ENCODE data around the gene CFAP73. TPM values are rescaled to one million over a fixed set of nuclear protein-coding genes. Genes with fewer than 3 reads are reported as not detected.

CFAP73 gene
- polyA plus RNA-seq, 3 donors: 0.39 to 0.73 TPM; not detected in 1

DNA sequence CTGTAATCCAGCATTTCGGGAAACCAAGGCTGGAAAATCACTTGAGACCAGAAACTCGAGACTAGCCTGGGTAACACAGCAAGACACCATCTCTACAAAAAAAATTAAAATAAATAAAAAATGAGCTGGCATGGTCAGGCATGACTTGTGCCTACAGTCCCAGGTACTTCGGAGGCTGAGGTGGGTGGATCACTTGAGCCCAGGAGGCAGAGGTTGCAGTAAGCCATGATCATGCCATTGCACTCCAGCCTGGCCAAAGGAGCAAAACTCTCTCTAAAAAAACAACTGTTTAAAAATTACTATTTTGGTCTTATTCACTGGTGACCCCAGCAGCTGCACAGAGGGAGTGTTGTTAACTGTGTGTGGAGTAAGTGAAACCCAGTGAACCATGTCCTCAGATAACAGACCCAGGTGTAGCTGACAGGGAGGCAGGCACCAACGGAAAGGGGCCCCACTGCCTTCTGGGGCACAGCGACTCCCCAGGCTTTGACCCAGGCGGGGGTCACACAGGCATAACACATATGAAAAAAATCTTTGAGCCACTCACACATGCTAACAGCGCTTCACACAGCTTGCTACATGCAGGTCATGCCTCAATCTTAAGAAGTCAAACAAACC is 23.7 kb downstream of the CFAP73 start:
- 82 to 95% (median 94%) methylated on average over 7 of the region's 7 CpGs for WGBS, 3 donors
- no peak overlapping the region for H3K27ac ChIP-seq (ENCODE audit: low read depth, low read length)

DNA sequence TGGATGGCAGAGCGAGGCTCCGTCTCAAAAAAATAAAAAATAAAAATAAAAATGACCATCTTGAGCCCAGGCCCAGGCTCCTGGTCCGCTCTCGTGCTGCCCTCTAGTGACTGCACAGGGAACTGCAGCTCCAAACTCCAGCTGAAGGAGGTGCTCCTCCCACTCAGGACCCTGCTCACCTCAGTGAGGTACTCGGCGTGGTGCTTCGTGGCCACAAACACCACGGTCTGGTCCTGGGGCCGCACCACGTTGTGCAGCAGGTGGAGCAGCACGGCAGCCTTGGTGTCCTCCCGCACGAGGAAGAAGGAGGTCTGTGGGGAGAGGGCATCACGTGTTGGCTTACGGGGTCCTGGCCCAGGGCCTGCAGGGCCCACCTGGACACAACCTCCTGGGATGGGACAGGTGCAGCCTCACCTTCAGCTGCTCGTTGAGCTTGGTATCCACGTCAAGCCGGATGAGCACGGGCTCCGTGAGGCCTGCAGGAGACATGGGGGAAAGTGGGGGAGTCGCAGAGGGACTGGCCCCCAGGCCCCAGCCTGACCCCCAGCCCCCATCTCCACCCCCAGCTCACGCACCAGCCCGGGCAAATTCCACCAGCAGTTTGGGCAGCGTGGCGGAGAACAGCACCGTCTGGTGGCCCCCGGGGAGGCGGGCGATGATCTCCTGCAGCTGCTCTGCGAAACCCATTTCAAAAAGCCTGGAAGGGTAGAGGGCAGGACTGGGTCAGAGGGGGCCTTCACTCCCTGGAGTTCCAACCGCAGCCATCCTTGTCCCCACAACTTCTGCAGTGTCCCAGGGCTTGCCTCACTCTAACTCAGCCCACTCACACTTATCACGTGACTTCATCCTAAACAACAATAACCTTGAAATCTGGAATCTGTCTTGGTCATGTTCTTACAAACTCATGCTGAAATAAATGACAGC is 25.2 kb downstream of the CFAP73 start:
- no peak overlapping the region for H3K27ac ChIP-seq (ENCODE audit: low read depth, low read length)
- WGBS, 3 donors: 55 to 60% (median 57%) methylated on average over 30 to 32 of the region's 32 CpGs

DNA sequence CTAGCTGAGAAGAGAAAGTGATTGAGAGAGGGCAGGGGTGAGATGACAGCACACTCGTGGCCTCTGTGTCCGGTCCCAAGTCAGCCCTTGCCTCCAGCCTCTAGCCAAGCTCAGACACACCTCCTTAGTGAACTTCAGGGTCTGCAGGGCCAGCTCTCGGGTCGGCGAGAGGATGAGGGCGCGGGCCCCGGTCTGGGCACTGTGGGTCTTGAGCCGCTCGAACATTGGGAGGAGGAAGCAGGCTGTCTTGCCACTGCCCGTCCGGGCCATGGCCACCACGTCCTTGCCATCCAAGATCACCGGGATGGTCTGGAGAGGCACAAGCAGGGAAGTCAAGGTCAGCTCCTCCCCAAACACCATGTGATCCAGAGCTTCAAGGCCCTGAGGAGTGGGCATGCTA is 29.5 kb downstream of the CFAP73 start:
- WGBS, 3 donors: 85 to 98% (median 96%) methylated on average over 12 to 14 of the region's 14 CpGs
- no peak overlapping the region for H3K27ac ChIP-seq (ENCODE audit: low read depth, low read length)

- no peak overlapping the region for H3K27ac ChIP-seq (ENCODE audit: low read depth, low read length)
- 70 to 81% (median 79%) methylated on average over 4 of the region's 4 CpGs for WGBS, 3 donors
These were observed 30.8 kb downstream of the CFAP73 start for GRCh38 chr12:113180333-113180732.

DNA sequence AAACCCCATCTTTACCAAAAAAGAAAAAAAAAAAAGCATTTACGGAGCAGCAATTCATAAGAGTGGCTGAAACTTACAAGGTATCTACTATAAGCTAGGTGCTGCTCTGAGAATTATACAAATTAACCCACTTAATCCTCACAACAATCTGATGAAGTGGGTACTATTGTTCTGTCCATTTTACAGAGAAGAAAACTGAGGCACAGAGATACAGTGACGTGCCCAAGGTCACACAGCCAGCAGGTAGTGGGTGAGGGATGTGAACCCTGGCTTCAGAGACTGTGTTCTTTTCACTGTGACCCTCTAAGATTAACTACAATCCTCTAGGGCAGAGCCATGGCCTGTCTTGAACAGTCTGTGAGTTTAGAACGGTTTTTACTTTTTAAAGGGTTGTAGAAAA is 32.5 kb downstream of the CFAP73 start:
- H3K27ac ChIP-seq (ENCODE audit: low read depth, low read length): no peak overlapping the region
- 80 to 92% (median 91%) methylated on average over 3 of the region's 3 CpGs for whole genome bisulfite sequencing, 3 donors

DNA sequence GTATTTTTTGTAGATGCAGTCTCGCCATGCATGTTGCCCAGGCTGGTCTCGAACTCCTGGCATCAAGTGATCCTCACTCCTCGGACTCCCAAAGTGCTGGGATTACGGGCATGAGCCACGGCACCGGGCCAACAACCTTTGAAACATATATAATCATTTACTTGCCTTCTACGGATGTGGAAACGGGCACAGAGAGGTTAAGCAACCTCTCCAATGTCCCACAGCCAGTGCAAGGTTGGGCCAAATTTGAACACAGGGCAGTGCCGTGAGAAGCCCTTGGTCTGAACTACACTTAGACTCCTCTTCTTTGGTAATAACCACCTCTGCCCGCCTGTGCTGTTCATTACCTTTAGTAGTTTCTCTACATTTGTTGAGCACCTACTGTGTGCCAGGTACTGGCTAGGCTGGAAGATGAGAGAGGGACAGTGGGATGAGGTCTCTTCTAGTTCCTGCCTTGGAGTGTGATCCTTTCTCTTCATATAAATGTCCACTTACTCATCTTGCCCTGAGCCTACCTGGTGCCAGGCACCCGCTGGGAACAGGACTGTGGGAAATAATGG is 33.6 kb downstream of the CFAP73 start:
- WGBS, 3 donors: 89 to 97% (median 96%) methylated on average over 11 of the region's 11 CpGs
- H3K27ac ChIP-seq (ENCODE audit: low read depth, low read length): no peak overlapping the region

- H3K27ac ChIP-seq (ENCODE audit: low read depth, low read length): no peak overlapping the region
- 26 to 29% (median 26%) methylated on average over 26 of the region's 26 CpGs for WGBS, 3 donors
These were observed 34.8 kb downstream of the CFAP73 start for GRCh38 chr12:113184098-113184899.

DNA sequence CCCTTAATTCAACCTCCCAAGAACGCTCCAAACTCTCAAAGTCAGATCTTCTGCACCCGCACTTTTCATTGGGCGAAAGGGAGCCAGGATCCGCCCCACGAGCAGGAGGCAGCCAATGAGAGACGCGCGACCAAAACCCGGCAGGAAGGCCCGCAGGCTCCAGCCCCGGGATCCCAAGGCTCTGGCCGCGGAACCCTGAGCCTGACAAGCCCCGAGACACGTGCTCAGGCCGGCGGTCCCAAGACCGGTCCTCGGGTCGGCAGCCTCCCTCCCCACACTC is 35.3 kb downstream of the CFAP73 start:
- 0% methylated on average over 20 of the region's 20 CpGs for WGBS, 3 donors
- H3K27ac ChIP-seq (ENCODE audit: low read depth, low read length): peak overlapping the region; percentile 83

DNA sequence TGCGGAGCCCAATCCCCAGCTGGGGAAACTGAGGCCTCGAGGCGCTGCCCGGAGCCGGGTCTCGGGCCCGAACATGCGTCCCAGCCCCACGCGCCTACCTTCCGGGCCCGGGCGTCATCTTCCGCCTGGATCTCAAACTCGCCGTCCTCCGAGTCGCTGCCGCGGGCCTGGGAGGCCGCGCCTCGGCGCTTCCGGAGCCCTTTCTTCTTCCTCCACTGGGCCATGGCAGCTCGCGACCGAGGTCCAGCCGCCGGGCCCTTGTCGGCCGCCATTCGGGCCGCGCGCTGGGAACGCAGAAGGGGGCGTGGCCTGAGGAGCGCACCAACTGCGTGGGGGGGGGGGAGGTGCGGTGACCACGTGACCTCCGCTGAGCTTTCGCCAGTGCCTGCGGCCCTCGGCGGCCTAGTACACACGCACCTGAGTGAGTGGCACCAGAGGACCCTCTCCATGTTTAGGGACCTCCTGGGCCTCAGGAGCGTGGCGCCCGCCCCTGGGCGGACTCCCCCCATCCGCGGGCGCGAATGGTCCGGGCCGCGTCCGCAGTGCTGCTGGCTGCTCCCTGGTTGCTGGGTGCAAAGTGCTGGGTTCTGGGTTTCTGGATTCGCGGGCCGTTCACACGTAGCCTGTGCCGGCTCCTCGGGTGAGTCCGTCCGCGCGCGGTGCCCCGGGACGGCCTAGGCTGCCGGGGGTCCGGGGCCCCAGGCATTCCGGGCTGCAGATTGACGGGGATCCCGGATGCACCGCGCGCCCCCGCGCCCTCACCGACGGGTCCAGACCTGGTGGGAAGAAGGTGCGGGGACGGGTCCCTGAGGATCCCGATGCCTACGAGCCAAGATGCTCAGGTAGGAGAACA is 35.9 kb downstream of the CFAP73 start, which contains the start of the genes DDX54 and RITA1:
TSS of gene DDX54 (minus strand) at position 299 of the 853 bp plus-strand sequence. CDS start at position 272, 27 bp downstream.
TSS of gene RITA1 (plus strand) at position 542 of the 853 bp plus-strand sequence. CDS start 1,026 bp downstream, outside the sequence.
- peak within 1 kb of the TSS; percentile 83 for H3K27ac ChIP-seq (ENCODE audit: low read depth, low read length)
- 0% methylated on average over 89 of the region's 89 CpGs for WGBS, 3 donors

- WGBS, 3 donors: 6 to 11% (median 8%) methylated on average over 11 of the region's 11 CpGs
- no peak overlapping the region for H3K27ac ChIP-seq (ENCODE audit: low read depth, low read length)
These were observed 36.5 kb downstream of the CFAP73 start for GRCh38 chr12:113186033-113186365.

DNA sequence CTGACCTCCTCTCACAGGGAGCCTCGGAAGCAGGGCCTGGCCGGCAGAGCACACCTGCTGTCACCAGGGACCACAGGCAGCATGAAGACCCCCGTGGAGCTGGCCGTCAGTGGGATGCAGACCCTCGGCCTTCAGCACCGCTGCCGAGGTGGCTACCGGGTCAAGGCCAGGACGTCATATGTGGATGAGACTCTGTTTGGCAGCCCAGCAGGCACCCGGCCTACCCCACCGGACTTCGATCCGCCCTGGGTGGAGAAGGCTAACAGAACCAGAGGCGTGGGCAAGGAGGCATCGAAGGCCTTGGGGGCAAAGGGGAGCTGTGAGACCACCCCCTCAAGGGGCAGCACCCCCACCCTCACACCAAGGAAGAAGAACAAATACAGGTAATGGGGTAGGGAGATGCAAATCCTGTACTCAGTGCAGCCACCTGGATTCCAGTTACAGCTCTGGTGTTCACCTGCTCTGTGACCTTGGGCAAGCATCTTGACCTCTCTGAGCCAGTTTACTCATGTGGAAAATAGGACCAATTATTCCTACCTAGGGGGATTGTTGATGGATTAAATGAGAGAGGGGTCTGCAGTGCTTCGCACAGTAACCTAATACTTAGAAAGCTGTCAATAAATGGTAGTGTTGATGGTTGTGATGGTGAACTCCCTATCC is 37.3 kb downstream of the CFAP73 start:
- WGBS, 3 donors: 58 to 89% (median 78%) methylated on average over 16 of the region's 16 CpGs
- H3K27ac ChIP-seq (ENCODE audit: low read depth, low read length): no peak overlapping the region

- 79 to 91% (median 90%) methylated on average over 2 of the region's 2 CpGs for WGBS, 3 donors
- no peak overlapping the region for H3K27ac ChIP-seq (ENCODE audit: low read depth, low read length)
These were observed 39.8 kb downstream of the CFAP73 start for GRCh38 chr12:113189361-113189760.

GRCh38 chr12:113190761-113191160 is 41.2 kb downstream of the CFAP73 start:
- H3K27ac ChIP-seq (ENCODE audit: low read depth, low read length): no peak overlapping the region
- 87 to 94% (median 88%) methylated on average over 4 of the region's 4 CpGs for WGBS, 3 donors

DNA sequence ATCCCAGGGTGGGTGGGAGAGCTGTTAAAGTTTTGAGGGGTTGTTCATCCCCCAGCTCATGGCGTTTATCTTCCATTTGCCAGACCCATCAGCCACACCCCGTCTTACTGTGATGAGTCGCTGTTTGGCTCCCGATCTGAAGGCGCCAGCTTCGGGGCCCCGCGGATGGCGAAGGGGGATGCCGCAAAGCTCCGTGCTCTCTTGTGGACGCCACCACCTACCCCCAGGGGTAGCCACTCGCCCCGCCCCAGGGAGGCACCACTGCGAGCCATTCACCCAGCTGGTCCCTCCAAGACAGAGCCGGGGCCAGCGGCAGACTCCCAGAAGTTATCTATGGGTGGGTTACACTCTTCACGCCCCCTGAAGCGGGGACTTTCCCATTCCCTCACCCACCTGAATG is 41.7 kb downstream of the CFAP73 start:
- no peak overlapping the region for H3K27ac ChIP-seq (ENCODE audit: low read depth, low read length)
- 93 to 95% (median 95%) methylated on average over 19 of the region's 19 CpGs for WGBS, 3 donors

DNA sequence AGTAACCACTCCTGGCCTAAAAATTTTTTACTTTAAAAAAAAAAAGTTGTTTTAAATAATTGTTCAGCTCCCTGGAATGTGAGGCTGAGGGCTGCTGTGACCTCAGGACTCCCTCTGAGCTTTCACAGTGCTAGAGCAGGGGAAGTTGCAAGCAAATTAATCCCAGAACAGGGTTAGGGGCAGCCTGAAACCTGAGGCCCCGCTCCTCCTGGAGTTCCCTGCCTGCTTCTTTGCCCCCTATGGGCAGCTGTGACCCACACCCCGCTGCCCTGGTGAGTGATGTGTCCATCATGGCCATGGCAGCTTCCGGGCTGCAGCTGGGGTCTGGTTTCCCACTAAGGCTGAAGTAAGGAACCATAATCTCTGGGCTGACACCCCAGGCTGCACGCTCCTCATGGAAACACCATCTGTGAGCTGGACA is 45.5 kb downstream of the CFAP73 start:
- no peak overlapping the region for H3K27ac ChIP-seq (ENCODE audit: low read depth, low read length)
- 82 to 88% (median 88%) methylated on average over 4 of the region's 4 CpGs for WGBS, 3 donors

DNA sequence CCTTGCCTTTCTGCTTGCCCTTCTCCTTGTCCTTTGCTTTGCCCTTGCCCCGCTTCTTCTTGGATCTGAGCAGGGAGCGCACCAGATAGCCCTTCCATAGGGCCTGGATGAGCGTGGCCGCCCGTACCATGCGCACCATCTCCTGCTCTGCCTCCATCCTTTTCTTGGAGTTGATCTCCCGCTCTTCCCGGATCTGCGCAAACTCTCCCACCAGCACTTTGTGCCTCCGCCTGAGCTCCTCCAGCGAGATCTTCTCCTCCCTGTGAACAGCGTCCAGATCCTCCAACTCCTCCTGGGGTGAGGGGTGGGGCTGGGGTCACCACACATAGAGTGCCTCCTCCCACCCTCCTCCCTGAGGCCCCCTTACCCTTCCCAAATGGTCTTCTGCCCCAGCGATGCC is 46.1 kb downstream of the CFAP73 start:
- 91 to 96% (median 92%) methylated on average over 13 of the region's 13 CpGs for WGBS, 3 donors
- H3K27ac ChIP-seq (ENCODE audit: low read depth, low read length): no peak overlapping the region

GRCh38 chr12:113196582-113196981 is 47.1 kb downstream of the CFAP73 start:
- 75 to 80% (median 76%) methylated on average over 7 of the region's 7 CpGs for WGBS, 3 donors
- H3K27ac ChIP-seq (ENCODE audit: low read depth, low read length): no peak overlapping the region
